Medulla oblongata (tissue), 1 donor: ENCODE measurements around the gene ABCB6.

ENCODE experiments used
- DNase-seq: peaks from one replicate; pipeline ENCODE4 v3.0.0-alpha.2; 2015; ENCODE audit errors: extremely low spot score

The ABCB6 gene

GRCh38 chr2:219184121-219184520 is 34.6 kb downstream of the ABCB6 start:
- DNase-seq: no peak

- DNase-seq: no peak
Observed at GRCh38 chr2:219183151-219183772, 35.5 kb downstream of the ABCB6 start.

GRCh38 chr2:219182331-219183150 is 36.2 kb downstream of the ABCB6 start:
- DNase-seq: no peak

- no peak for DNase-seq
Observed at GRCh38 chr2:219181531-219181930, 37.2 kb downstream of the ABCB6 start.

- DNase-seq: no peak
Observed at GRCh38 chr2:219180961-219181360, 37.8 kb downstream of the ABCB6 start.

GRCh38 chr2:219179601-219180465 is 38.9 kb downstream of the ABCB6 start:
- DNase-seq: no peak

- peak; percentile 35 for DNase-seq
Observed at GRCh38 chr2:219178377-219179175, 40.2 kb downstream of the ABCB6 start.

- DNase-seq: peak; percentile 92
Observed at GRCh38 chr2:219177552-219178376, 41.0 kb downstream of the ABCB6 start, which contains the start of gene RETREG2. Gene RETREG2, plus strand, starts transcription at chr2:219178275. Its CDS starts 78 bp downstream, at chr2:219178353.

GRCh38 chr2:219176818-219177551 is 41.8 kb downstream of the ABCB6 start, which contains the start of gene CNPPD1:
Gene CNPPD1, minus strand, starts transcription at chr2:219176925. Its CDS starts 97 bp downstream, at chr2:219176828.
- DNase-seq: peak; percentile 93

- DNase-seq: peak; percentile 60
Observed at GRCh38 chr2:219175928-219176817, 42.6 kb downstream of the ABCB6 start.

- DNase-seq: no peak
Observed at GRCh38 chr2:219175486-219175885, 43.3 kb downstream of the ABCB6 start.

GRCh38 chr2:219174801-219175200 is 44.0 kb downstream of the ABCB6 start:
- DNase-seq: no peak

GRCh38 chr2:219174146-219174545 is 44.6 kb downstream of the ABCB6 start:
- DNase-seq: no peak

- no peak for DNase-seq
Observed at GRCh38 chr2:219173176-219173575, 45.6 kb downstream of the ABCB6 start.

GRCh38 chr2:219172231-219173154 is 46.3 kb downstream of the ABCB6 start:
- DNase-seq: no peak

GRCh38 chr2:219171231-219171651 is 47.5 kb downstream of the ABCB6 start:
- peak; percentile 74 for DNase-seq

- no peak for DNase-seq
Observed at GRCh38 chr2:219169930-219170654, 48.7 kb downstream of the ABCB6 start, which contains the start of gene SLC23A3. Gene SLC23A3, minus strand, starts transcription at chr2:219170029. Its CDS starts 45 bp downstream, at chr2:219169984.
